ENCODE results near the gene RNASEH2A. TPM values are rescaled to one million over a fixed set of nuclear protein-coding genes. Genes with fewer than 3 reads are reported as not detected.
"Not testable (repeated sequence)": the region's sequence is repeated elsewhere in the genome, so short reads cannot be mapped to it uniquely, and the experiment has no call there.

The RNASEH2A gene
- total RNA-seq, 1 donor from 2014 or later, result 37.4 TPM

DNA sequence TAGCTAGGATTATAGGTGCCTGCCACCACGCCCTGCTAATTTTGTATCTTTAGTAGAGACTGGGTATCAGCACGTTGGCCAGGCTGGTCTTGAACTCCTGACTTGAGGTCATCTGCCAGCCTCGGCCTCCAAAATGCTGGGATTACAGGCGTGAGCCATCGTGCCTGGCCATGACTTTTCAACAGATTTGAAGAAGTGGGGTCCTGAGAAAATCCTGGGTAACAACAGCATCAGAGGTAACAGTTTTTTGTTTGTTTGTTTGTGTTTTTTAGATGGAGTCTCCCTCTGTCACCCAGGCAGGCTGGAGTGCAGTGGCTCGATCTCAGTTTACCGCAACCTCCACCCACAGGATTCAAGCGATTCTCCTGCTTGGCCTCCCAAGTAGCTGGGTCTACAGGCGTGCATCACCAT is 11.4 kb upstream of the RNASEH2A start:
- DNase-seq (ENCODE audit: low spot score, unreplicated experiment), result no peak
- TF ChIP-seq, protein P1, sequence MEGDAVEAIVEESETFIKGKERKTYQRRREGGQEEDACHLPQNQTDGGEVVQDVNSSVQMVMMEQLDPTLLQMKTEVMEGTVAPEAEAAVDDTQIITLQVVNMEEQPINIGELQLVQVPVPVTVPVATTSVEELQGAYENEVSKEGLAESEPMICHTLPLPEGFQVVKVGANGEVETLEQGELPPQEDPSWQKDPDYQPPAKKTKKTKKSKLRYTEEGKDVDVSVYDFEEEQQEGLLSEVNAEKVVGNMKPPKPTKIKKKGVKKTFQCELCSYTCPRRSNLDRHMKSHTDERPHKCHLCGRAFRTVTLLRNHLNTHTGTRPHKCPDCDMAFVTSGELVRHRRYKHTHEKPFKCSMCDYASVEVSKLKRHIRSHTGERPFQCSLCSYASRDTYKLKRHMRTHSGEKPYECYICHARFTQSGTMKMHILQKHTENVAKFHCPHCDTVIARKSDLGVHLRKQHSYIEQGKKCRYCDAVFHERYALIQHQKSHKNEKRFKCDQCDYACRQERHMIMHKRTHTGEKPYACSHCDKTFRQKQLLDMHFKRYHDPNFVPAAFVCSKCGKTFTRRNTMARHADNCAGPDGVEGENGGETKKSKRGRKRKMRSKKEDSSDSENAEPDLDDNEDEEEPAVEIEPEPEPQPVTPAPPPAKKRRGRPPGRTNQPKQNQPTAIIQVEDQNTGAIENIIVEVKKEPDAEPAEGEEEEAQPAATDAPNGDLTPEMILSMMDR (IDR thresholded peaks at IDR 0.05; ENCODE audit: unreplicated experiment), result no peak
- peaks cover 6% of the 10 kb centered on the region for H3K36me3 Mint-ChIP-seq (ENCODE audit: insufficient read depth)
- no peak overlapping the region for H3K4me3 Mint-ChIP-seq (ENCODE audit: low read depth)
- H3K4me1 Mint-ChIP-seq (ENCODE audit: low read depth), result peaks cover 15% of the 10 kb centered on the region
- no peak overlapping the region for H3K27ac Mint-ChIP-seq
- no peaks in the 10 kb centered on the region for H3K9me3 Mint-ChIP-seq (ENCODE audit: low read depth)
- peaks cover 11% of the 10 kb centered on the region for H3K27me3 Mint-ChIP-seq

- DNase-seq (ENCODE audit: low spot score, unreplicated experiment), result peak; percentile 63
- Mint-ChIP-seq H3K27me3 (peaks cover 2% of the 10 kb centered on the region), H3K4me3 (ENCODE audit: low read depth) (peak overlapping the region; percentile 4), H3K9me3 (ENCODE audit: low read depth) (no peaks in the 10 kb centered on the region), H3K36me3 (ENCODE audit: insufficient read depth) (peaks cover 6% of the 10 kb centered on the region), H3K4me1 (ENCODE audit: low read depth) (peaks cover 14% of the 10 kb centered on the region), H3K27ac (no peak overlapping the region)
- TF ChIP-seq, protein P1 (IDR thresholded peaks at IDR 0.05; ENCODE audit: unreplicated experiment), result peak; percentile 91
These were observed 10.0 kb upstream of the RNASEH2A start for GRCh38 chr19:12796146-12797071.

- TF ChIP-seq, protein P1 (IDR thresholded peaks at IDR 0.05; ENCODE audit: unreplicated experiment), result no peak
- H3K9me3 Mint-ChIP-seq (ENCODE audit: low read depth), result no peaks in the 10 kb centered on the region
- peaks cover 6% of the 10 kb centered on the region for H3K36me3 Mint-ChIP-seq (ENCODE audit: insufficient read depth)
- H3K27ac Mint-ChIP-seq, result no peak overlapping the region
- DNase-seq (ENCODE audit: low spot score, unreplicated experiment), result no peak
- H3K4me1 Mint-ChIP-seq (ENCODE audit: low read depth), result peaks cover 13% of the 10 kb centered on the region
- peaks cover 2% of the 10 kb centered on the region for H3K27me3 Mint-ChIP-seq
- no peak overlapping the region for H3K4me3 Mint-ChIP-seq (ENCODE audit: low read depth)
These were observed 9.2 kb upstream of the RNASEH2A start for GRCh38 chr19:12797141-12797587.

DNA sequence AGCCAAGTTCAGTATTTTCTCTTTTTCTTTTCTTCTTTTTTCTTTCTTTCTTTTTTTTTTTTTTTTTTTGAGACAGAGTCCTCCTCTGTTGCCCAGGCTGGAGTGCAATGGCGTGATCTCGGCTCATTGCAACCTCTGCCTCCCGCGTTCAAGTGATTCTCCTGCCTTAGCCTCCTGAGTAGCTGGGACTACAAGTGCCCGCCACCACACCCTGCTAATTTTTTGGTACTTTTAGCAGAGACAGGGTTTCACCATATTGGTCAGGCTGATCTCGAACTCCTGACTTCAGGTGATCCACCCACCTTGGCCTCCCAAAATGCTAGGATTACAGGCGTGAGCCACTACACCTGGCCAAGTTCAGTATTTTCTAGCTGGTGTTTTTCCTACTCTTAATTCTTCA is 8.8 kb upstream of the RNASEH2A start:
- not testable (repeated sequence) for H3K27me3 Mint-ChIP-seq

DNA sequence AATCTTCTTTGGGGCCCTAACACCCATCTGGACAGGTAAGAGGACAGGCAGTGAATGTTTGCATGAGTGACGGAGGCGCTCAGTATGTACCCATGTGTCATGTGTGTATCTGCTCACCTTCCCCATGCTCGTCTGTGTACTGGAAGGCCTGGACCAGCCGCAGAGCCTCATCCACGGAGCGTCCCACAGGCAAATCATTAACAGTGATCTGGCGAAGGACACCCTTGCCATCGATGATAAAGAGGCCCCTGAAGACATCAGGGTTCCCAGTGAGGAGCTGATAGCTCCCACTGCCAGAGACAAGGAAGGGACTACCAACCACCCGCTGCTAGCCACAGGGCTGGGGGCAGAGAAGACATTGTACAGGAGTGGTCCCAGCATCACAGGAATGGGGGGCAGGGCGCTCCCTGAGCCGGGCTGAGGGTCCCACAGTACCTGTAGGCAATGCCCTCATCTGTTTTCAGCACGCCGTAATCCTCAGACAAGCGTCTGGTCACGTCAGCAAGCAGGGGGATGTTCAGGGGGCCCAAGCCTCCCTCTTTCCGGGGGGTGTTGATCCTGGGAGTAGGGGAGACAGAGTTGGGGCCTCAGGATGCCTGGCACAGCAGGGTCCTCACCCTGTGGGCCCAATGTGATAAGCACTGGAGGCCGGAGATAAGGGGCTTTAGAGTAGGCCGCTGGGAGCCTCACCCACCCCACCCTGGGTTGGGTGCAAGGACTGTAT is 6.5 kb upstream of the RNASEH2A start:
- H3K4me1 Mint-ChIP-seq (ENCODE audit: low read depth), result peaks cover 14% of the 10 kb centered on the region
- peak overlapping the region; percentile 92 for H3K4me3 Mint-ChIP-seq (ENCODE audit: low read depth)
- H3K27ac Mint-ChIP-seq, result no peak overlapping the region
- H3K36me3 Mint-ChIP-seq (ENCODE audit: insufficient read depth), result peaks cover 6% of the 10 kb centered on the region
- no peak for DNase-seq (ENCODE audit: low spot score, unreplicated experiment)
- H3K9me3 Mint-ChIP-seq (ENCODE audit: low read depth), result no peaks in the 10 kb centered on the region
- TF ChIP-seq, protein P1 (IDR thresholded peaks at IDR 0.05; ENCODE audit: unreplicated experiment), result no peak
- peaks cover 3% of the 10 kb centered on the region for H3K27me3 Mint-ChIP-seq

More for the DNA sequence above, 8.8 kb upstream of the RNASEH2A start:
- not testable (repeated sequence) for H3K27ac Mint-ChIP-seq; DNase-seq (ENCODE audit: low spot score, unreplicated experiment); H3K4me3 Mint-ChIP-seq (ENCODE audit: low read depth); H3K9me3 Mint-ChIP-seq (ENCODE audit: low read depth); H3K36me3 Mint-ChIP-seq (ENCODE audit: insufficient read depth)
- peaks cover 17% of the 10 kb centered on the region for H3K4me1 Mint-ChIP-seq (ENCODE audit: low read depth)

Measured in progenitor cell of endocrine pancreas (in vitro differentiated cells).